ENCODE measurements around the gene PRKAG3. TPM values are rescaled to one million over a fixed set of nuclear protein-coding genes. Genes with fewer than 3 reads are reported as not detected.
A peak's percentile ranks its signal among the peaks of the same experiment; 100 is the strongest.

PRKAG3 gene
- total RNA-seq, 1 experiment from 2014 or later, result not detected

DNA sequence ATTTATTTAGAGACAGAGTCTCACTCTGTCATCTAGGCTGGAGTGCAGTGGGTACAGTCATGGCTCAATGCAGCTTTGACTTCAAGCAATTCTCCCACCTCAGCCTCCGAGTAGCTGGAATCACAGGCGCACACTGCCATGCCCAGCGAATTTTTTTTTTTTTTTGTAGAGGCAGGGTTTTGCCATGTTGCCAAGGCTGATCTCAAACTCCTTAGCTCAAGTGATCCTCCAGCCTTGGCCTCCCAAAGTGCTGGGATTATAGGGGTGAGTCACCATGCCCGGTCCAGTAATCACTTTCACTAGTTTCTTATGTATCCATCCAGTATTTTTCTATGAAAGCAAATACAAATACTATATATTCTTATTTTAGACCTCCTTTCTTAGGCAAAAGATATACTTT, 24.0 kb downstream of the PRKAG3 start:
- no TSS peak for BruUV-seq (replicated peaks)
- Mint-ChIP-seq H3K9me3 (ENCODE audit: low read depth, unreplicated experiment) (peaks cover 2% of the 10 kb centered on the region), H3K4me1 (ENCODE audit: low read depth, unreplicated experiment) (peaks cover 14% of the 10 kb centered on the region), H3K27me3 (ENCODE audit: unreplicated experiment) (no peaks in the 10 kb centered on the region), H3K36me3 (ENCODE audit: insufficient read depth, unreplicated experiment) (no peaks in the 10 kb centered on the region), H3K4me3 (ENCODE audit: low read depth, unreplicated experiment) (no peak overlapping the region), H3K27ac (ENCODE audit: unreplicated experiment) (no peak overlapping the region)
- TF ChIP-seq CTCF (IDR thresholded peaks at IDR 0.05; ENCODE audit: unreplicated experiment), result no peak
- CTCF ChIA-PET, result interaction anchor here (0.6 kb wide), 1 partner anchor 87 kb away, joined by 8 read pairs; no protein-coding TSS in a partner anchor
- intact Hi-C loops (cut with micrococcal nuclease; ENCODE audit: unreplicated experiment), result no loop called here
- DNase-seq, result no peak

DNA sequence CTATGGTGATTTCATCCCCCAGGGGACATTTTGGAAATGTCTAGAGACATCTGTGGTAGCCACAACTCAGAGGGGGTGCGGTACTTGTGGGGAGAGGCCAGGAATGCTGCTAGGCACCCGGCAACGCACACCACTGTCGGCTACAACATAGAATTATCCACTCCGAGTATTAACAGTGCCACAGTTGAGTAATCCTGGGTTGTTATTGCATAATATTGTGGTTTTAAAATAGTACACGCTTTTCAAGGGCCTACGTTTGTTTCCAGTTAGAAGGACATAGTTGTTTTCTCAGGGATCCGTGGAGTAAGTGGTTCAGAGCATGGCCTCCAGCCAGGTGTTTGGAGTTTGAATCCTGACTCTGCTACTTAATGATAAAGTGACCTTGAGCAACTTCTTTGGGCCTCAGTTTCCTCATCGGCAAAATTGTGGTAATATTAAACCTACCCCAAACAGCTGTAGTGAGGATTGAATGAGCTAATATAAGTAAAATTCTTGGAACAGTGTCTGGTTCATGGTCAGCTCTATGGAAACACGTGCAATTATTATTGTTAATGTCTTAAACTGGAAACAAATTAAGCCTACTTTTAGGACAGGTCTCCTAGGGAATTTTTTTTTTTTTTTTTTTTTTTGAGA, 25.1 kb downstream of the PRKAG3 start:
- H3K27me3 Mint-ChIP-seq (ENCODE audit: unreplicated experiment), result no peaks in the 10 kb centered on the region
- no peaks in the 10 kb centered on the region for H3K36me3 Mint-ChIP-seq (ENCODE audit: insufficient read depth, unreplicated experiment)
- no peak for TF ChIP-seq CTCF (IDR thresholded peaks at IDR 0.05; ENCODE audit: unreplicated experiment)
- BruUV-seq (replicated peaks), result no TSS peak
- H3K9me3 Mint-ChIP-seq (ENCODE audit: low read depth, unreplicated experiment), result peaks cover 2% of the 10 kb centered on the region
- DNase-seq, result peak; percentile 77
- no peak overlapping the region for H3K4me3 Mint-ChIP-seq (ENCODE audit: low read depth, unreplicated experiment)
- peaks cover 14% of the 10 kb centered on the region for H3K4me1 Mint-ChIP-seq (ENCODE audit: low read depth, unreplicated experiment)
- CTCF ChIA-PET, result interaction anchor here (0.7 kb wide), 1 partner anchor 52 kb away, joined by 6 read pairs; no protein-coding TSS in a partner anchor
- intact Hi-C loops (cut with micrococcal nuclease; ENCODE audit: unreplicated experiment), result no loop called here
- H3K27ac Mint-ChIP-seq (ENCODE audit: unreplicated experiment), result peak overlapping the region; percentile 82

- intact Hi-C loops (cut with micrococcal nuclease; ENCODE audit: unreplicated experiment), result no loop called here
- TF ChIP-seq CTCF (IDR thresholded peaks at IDR 0.05; ENCODE audit: unreplicated experiment), result no peak
- DNase-seq, result no peak
- Mint-ChIP-seq H3K27me3 (ENCODE audit: unreplicated experiment) (no peaks in the 10 kb centered on the region), H3K36me3 (ENCODE audit: insufficient read depth, unreplicated experiment) (no peaks in the 10 kb centered on the region), H3K4me3 (ENCODE audit: low read depth, unreplicated experiment) (no peak overlapping the region), H3K9me3 (ENCODE audit: low read depth, unreplicated experiment) (peaks cover 2% of the 10 kb centered on the region), H3K4me1 (ENCODE audit: low read depth, unreplicated experiment) (peaks cover 14% of the 10 kb centered on the region), H3K27ac (ENCODE audit: unreplicated experiment) (no peak overlapping the region)
- no TSS peak for BruUV-seq (replicated peaks)
- CTCF ChIA-PET, result no interaction called here
These were observed 26.0 kb downstream of the PRKAG3 start for GRCh38 chr2:218805627-218806026.

- no peaks in the 10 kb centered on the region for H3K36me3 Mint-ChIP-seq (ENCODE audit: insufficient read depth, unreplicated experiment)
- CTCF ChIA-PET, result interaction anchor here (1.3 kb wide), 1 partner anchor 74 kb away, joined by 3 read pairs; no protein-coding TSS in a partner anchor
- H3K4me3 Mint-ChIP-seq (ENCODE audit: low read depth, unreplicated experiment), result no peak overlapping the region
- no peaks in the 10 kb centered on the region for H3K27me3 Mint-ChIP-seq (ENCODE audit: unreplicated experiment)
- BruUV-seq (replicated peaks), result no TSS peak
- intact Hi-C loops (cut with micrococcal nuclease; ENCODE audit: unreplicated experiment), result loop anchor here (5.0 kb wide), 1 partner anchor 42 kb away; no protein-coding TSS in a partner anchor
- H3K9me3 Mint-ChIP-seq (ENCODE audit: low read depth, unreplicated experiment), result peaks cover 2% of the 10 kb centered on the region
- peaks cover 17% of the 10 kb centered on the region for H3K4me1 Mint-ChIP-seq (ENCODE audit: low read depth, unreplicated experiment)
- no peak for DNase-seq
- H3K27ac Mint-ChIP-seq (ENCODE audit: unreplicated experiment), result no peak overlapping the region
- no peak for TF ChIP-seq CTCF (IDR thresholded peaks at IDR 0.05; ENCODE audit: unreplicated experiment)
These were observed 26.8 kb downstream of the PRKAG3 start for GRCh38 chr2:218804817-218805216.
